Islet of Langerhans (tissue), 1 donor: ENCODE measurements around the gene ABI1.

Source experiments
- FAIRE-seq: peaks from one replicate; lab custom pipeline; 2011; peaks lifted over from hg19 to GRCh38; lab: Jason Lieb, UNC

The ABI1 gene

GRCh38 chr10:26765549-26765948 lies 95.2 kb downstream of the ABI1 start:
- FAIRE-seq = no peak

GRCh38 chr10:26759008-26759407 lies 101.8 kb downstream of the ABI1 start:
- FAIRE-seq = no peak

GRCh38 chr10:26755443-26755903 lies 105.3 kb downstream of the ABI1 start:
- no peak for FAIRE-seq

- FAIRE-seq = no peak
Observed at GRCh38 chr10:26746061-26746460, 114.7 kb downstream of the ABI1 start.

GRCh38 chr10:26743841-26744240 lies 116.9 kb downstream of the ABI1 start:
- no peak for FAIRE-seq

GRCh38 chr10:26743091-26743490 lies 117.7 kb downstream of the ABI1 start:
- no peak for FAIRE-seq

GRCh38 chr10:26741368-26741767 lies 119.4 kb downstream of the ABI1 start:
- FAIRE-seq = no peak

- no peak for FAIRE-seq
Observed at GRCh38 chr10:26739071-26739631, 121.6 kb downstream of the ABI1 start.

GRCh38 chr10:26738301-26738911 lies 122.4 kb downstream of the ABI1 start:
- FAIRE-seq = no peak

- FAIRE-seq = no peak
Observed at GRCh38 chr10:26737730-26738129, 123.0 kb downstream of the ABI1 start.

- no peak for FAIRE-seq
Observed at GRCh38 chr10:26735435-26735834, 125.3 kb downstream of the ABI1 start.

GRCh38 chr10:26733750-26734568 lies 126.8 kb downstream of the ABI1 start:
- no peak for FAIRE-seq

GRCh38 chr10:26730552-26730951 lies 130.2 kb downstream of the ABI1 start:
- no peak for FAIRE-seq

- no peak for FAIRE-seq
Observed at GRCh38 chr10:26729395-26729794, 131.4 kb downstream of the ABI1 start.

GRCh38 chr10:26728957-26729356 lies 131.8 kb downstream of the ABI1 start:
- FAIRE-seq = no peak

- no peak for FAIRE-seq
Observed at GRCh38 chr10:26727005-26727404, 133.8 kb downstream of the ABI1 start.

GRCh38 chr10:26725837-26726727 lies 134.7 kb downstream of the ABI1 start:
- FAIRE-seq = peak; percentile 96

GRCh38 chr10:26723016-26723415 lies 137.7 kb downstream of the ABI1 start:
- FAIRE-seq = no peak

GRCh38 chr10:26721561-26721960 lies 139.2 kb downstream of the ABI1 start:
- FAIRE-seq = no peak

GRCh38 chr10:26717476-26717875 lies 143.3 kb downstream of the ABI1 start:
- FAIRE-seq = no peak

GRCh38 chr10:26715137-26715487 lies 145.6 kb downstream of the ABI1 start:
- FAIRE-seq = no peak

GRCh38 chr10:26714415-26715136 lies 146.2 kb downstream of the ABI1 start:
- no peak for FAIRE-seq
